ENCODE measurements around the gene SMAD3.

GRCh38 chr15:67043939-67044771 is 21.2 kb upstream of the SMAD3 start:
- TF ChIP-seq POLR2A (IDR thresholded peaks at IDR 0.05): no peak
- TF ChIP-seq CTCF (IDR thresholded peaks at IDR 0.05): no peak
